Measurements from ENCODE around the gene IL20RA. TPM values are rescaled to one million over a fixed set of nuclear protein-coding genes. Genes with fewer than 3 reads are reported as not detected.
"Not testable (repeated sequence)": the region's sequence is repeated elsewhere in the genome, so short reads cannot be mapped to it uniquely, and the experiment has no call there.

IL20RA gene
- total and polyA plus RNA-seq, 3 experiments from 2014 or later = not detected

GRCh38 chr6:137084090-137084489 lies 39.3 kb upstream of the IL20RA start:
- Mint-ChIP-seq H3K4me3 (no peak overlapping the region), H3K4me1 (no peaks in the 10 kb centered on the region), H3K9me3 (no peaks in the 10 kb centered on the region), H3K27ac (no peak overlapping the region), H3K27me3 (peaks cover 3 to 20% of the 10 kb centered on the region in 2 donors), H3K36me3 (no peaks in the 10 kb centered on the region)
- H3K36me3 ChIP-seq (ENCODE audit: insufficient read depth, low read length) = no peaks in the 10 kb centered on the region
- H3K9me3 ChIP-seq (ENCODE audit: low read length) = no peaks in the 10 kb centered on the region
- POLR2A ChIA-PET = no interaction called here
- no peak overlapping the region for H3K27ac ChIP-seq (ENCODE audit: low read depth, low read length)
- no peaks in the 10 kb centered on the region for H3K27me3 ChIP-seq (ENCODE audit: insufficient read depth, low read length, poor library complexity, severe bottlenecking)
- CTCF ChIA-PET = no interaction called here
- H3K4me3 ChIP-seq (ENCODE audit: low read length) = no peak overlapping the region
- DNase-seq = no peak
- H3K4me1 ChIP-seq (ENCODE audit: insufficient read depth, low read length) = no peaks in the 10 kb centered on the region

- Mint-ChIP-seq H3K4me1 (no peaks in the 10 kb centered on the region), H3K36me3 (no peaks in the 10 kb centered on the region), H3K9me3 (no peaks in the 10 kb centered on the region), H3K27ac (no peak overlapping the region), H3K4me3 (no peak overlapping the region), H3K27me3 (peaks cover 5 to 20% of the 10 kb centered on the region in 2 donors)
- H3K27ac ChIP-seq (ENCODE audit: low read depth, low read length) = no peak overlapping the region
- POLR2A ChIA-PET = no interaction called here
- no peaks in the 10 kb centered on the region for H3K36me3 ChIP-seq (ENCODE audit: insufficient read depth, low read length)
- no peaks in the 10 kb centered on the region for H3K4me1 ChIP-seq (ENCODE audit: insufficient read depth, low read length)
- H3K9me3 ChIP-seq (ENCODE audit: low read length) = no peaks in the 10 kb centered on the region
- CTCF ChIA-PET = no interaction called here
- H3K27me3 ChIP-seq (ENCODE audit: insufficient read depth, low read length, poor library complexity, severe bottlenecking) = no peaks in the 10 kb centered on the region
- no peak overlapping the region for H3K4me3 ChIP-seq (ENCODE audit: low read length)
- no peak for DNase-seq
Observed at GRCh38 chr6:137081997-137082396, 37.2 kb upstream of the IL20RA start.

- Mint-ChIP-seq H3K9me3 (no peaks in the 10 kb centered on the region), H3K27me3 (peaks cover 5 to 23% of the 10 kb centered on the region in 2 donors), H3K4me3 (no peak overlapping the region), H3K27ac (no peak overlapping the region), H3K36me3 (no peaks in the 10 kb centered on the region), H3K4me1 (no peaks in the 10 kb centered on the region)
- Histone ChIP-seq H3K27me3 (ENCODE audit: insufficient read depth, low read length, poor library complexity, severe bottlenecking) (no peaks in the 10 kb centered on the region), H3K4me1 (ENCODE audit: insufficient read depth, low read length) (no peaks in the 10 kb centered on the region), H3K4me3 (ENCODE audit: low read length) (no peak overlapping the region), H3K27ac (ENCODE audit: low read depth, low read length) (no peak overlapping the region), H3K9me3 (ENCODE audit: low read length) (no peaks in the 10 kb centered on the region), H3K36me3 (ENCODE audit: insufficient read depth, low read length) (no peaks in the 10 kb centered on the region)
- POLR2A ChIA-PET = no interaction called here
- DNase-seq = no peak
- CTCF ChIA-PET = no interaction called here
Observed at GRCh38 chr6:137080711-137081110, 35.9 kb upstream of the IL20RA start.

GRCh38 chr6:137076277-137077068 lies 31.7 kb upstream of the IL20RA start:
- H3K4me1 ChIP-seq (ENCODE audit: insufficient read depth, low read length) = no peaks in the 10 kb centered on the region
- DNase-seq = peak; percentile 14 to 65 (median 39)
- H3K27ac Mint-ChIP-seq = no peak overlapping the region
- H3K4me3 Mint-ChIP-seq = no peak overlapping the region
- CTCF ChIA-PET = interaction anchor here (0.7 to 3.2 kb wide), 11 partner anchors 9 to 559 kb away, joined by 3 to 8 read pairs (median 3); no protein-coding TSS in a partner anchor
- H3K36me3 ChIP-seq (ENCODE audit: insufficient read depth, low read length) = no peaks in the 10 kb centered on the region
- no peak overlapping the region for H3K27ac ChIP-seq (ENCODE audit: low read depth, low read length)
- H3K4me1 Mint-ChIP-seq = no peaks in the 10 kb centered on the region
- POLR2A ChIA-PET = no interaction called here
- H3K9me3 Mint-ChIP-seq = peaks cover 0 to 11% (median 2%) of the 10 kb centered on the region in 5 donors
- peaks cover 16 to 53% of the 10 kb centered on the region in 2 donors for H3K27me3 Mint-ChIP-seq
- H3K4me3 ChIP-seq (ENCODE audit: low read length) = no peak overlapping the region
- H3K9me3 ChIP-seq (ENCODE audit: low read length) = no peaks in the 10 kb centered on the region
- peaks cover 0 to 9% (median 0%) of the 10 kb centered on the region in 3 donors for H3K36me3 Mint-ChIP-seq
- H3K27me3 ChIP-seq (ENCODE audit: insufficient read depth, low read length, poor library complexity, severe bottlenecking) = no peaks in the 10 kb centered on the region

DNA sequence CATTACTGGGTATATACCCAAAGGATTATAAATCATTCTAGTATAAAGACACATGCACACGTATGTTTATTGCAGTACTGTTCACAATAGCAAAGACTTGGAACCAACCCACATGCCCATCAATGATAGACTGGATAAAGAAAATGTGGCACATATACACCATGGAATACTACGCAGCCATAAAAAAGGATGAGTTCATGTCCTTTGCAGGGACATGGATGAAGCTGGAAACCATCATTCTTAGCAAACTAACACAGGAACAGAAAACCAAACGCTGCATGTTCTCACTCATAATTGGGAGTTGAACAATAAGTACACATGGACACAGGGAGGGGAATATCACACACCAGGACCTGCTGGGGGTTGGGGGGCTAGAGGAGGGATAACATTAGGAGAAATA lies 31.0 kb upstream of the IL20RA start:
- H3K4me3 Mint-ChIP-seq; H3K36me3 ChIP-seq (ENCODE audit: insufficient read depth, low read length); H3K4me1 Mint-ChIP-seq; H3K9me3 ChIP-seq (ENCODE audit: low read length); H3K27ac Mint-ChIP-seq; H3K4me3 ChIP-seq (ENCODE audit: low read length); H3K27me3 ChIP-seq (ENCODE audit: insufficient read depth, low read length, poor library complexity, severe bottlenecking); DNase-seq; H3K4me1 ChIP-seq (ENCODE audit: insufficient read depth, low read length); H3K27ac ChIP-seq (ENCODE audit: low read depth, low read length); POLR2A ChIA-PET: not testable (repeated sequence)
- Mint-ChIP-seq H3K9me3 (peaks cover 0 to 18% (median 7%) of the 10 kb centered on the region in 5 donors), H3K36me3 (peaks cover 0 to 14% (median 0%) of the 10 kb centered on the region in 3 donors), H3K27me3 (peaks cover 23 to 56% of the 10 kb centered on the region in 2 donors)
- CTCF ChIA-PET = interaction anchor here (0.7 to 3.2 kb wide), 7 partner anchors 10 to 560 kb away, joined by 3 to 8 read pairs (median 4); no protein-coding TSS in a partner anchor

DNA sequence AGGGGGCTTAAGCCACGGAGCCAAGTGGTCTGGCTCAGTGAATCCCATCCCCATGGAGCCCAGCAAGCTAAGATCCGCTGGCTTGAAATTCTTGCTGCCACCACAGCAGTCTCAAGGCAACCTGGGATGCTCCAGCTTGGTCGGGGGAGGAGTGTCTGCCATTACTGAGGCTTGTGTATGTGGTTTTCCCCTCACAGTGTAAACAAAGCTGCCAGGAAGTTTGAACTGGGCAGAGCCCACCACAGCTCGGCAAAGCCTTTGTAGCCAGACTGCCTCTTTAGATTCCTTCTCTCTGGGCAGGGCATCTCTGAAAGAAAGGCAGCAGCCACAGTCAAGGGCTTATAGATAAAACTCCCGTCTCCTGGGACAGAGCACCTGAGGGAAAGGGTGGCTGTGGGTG lies 25.5 kb upstream of the IL20RA start:
- H3K36me3 ChIP-seq (ENCODE audit: insufficient read depth, low read length) = no peaks in the 10 kb centered on the region
- Mint-ChIP-seq H3K27me3 (peaks cover 33 to 64% of the 10 kb centered on the region in 2 donors), H3K4me3 (peak overlapping the region in 4 of 7 donors; percentile 36 to 45 (median 37)), H3K36me3 (peaks cover 0 to 25% (median 0%) of the 10 kb centered on the region in 3 donors), H3K9me3 (peaks cover 0 to 19% (median 11%) of the 10 kb centered on the region in 5 donors), H3K27ac (peak overlapping the region in 1 of 8 donors; percentile 22), H3K4me1 (peaks cover 10 to 14% (median 12%) of the 10 kb centered on the region in 3 donors)
- ChIA-PET CTCF (no interaction called here), POLR2A (no interaction called here)
- H3K9me3 ChIP-seq (ENCODE audit: low read length) = no peaks in the 10 kb centered on the region
- no peak overlapping the region for H3K4me3 ChIP-seq (ENCODE audit: low read length)
- H3K27me3 ChIP-seq (ENCODE audit: insufficient read depth, low read length, poor library complexity, severe bottlenecking) = no peaks in the 10 kb centered on the region
- H3K4me1 ChIP-seq (ENCODE audit: insufficient read depth, low read length) = no peaks in the 10 kb centered on the region
- H3K27ac ChIP-seq (ENCODE audit: low read depth, low read length) = no peak overlapping the region
- no peak for DNase-seq

DNA sequence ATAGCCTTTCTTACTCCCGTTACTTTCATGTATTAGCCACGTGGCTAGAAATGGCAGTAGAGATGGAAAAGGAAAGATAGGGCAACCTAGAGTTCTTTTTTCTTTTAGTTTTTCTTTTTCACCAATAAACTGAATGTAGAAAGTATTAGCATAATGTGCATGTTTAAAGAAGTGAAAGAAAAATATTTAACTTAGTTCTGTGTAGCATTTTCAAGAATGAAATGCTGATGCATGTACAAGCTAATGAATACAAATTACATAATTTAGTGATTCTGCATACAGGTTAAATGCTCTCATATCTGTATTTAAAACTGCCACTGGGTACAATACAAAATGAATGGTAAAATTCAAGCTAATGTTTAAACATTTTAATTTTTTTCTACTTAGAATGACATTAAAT lies 22.6 kb upstream of the IL20RA start:
- Mint-ChIP-seq H3K36me3 (peaks cover 0 to 25% (median 0%) of the 10 kb centered on the region in 3 donors), H3K9me3 (peaks cover 0 to 16% (median 11%) of the 10 kb centered on the region in 5 donors), H3K4me1 (peaks cover 10 to 14% (median 12%) of the 10 kb centered on the region in 3 donors), H3K4me3 (no peak overlapping the region), H3K27me3 (peaks cover 32 to 42% of the 10 kb centered on the region in 2 donors), H3K27ac (no peak overlapping the region)
- Histone ChIP-seq H3K36me3 (ENCODE audit: insufficient read depth, low read length) (no peaks in the 10 kb centered on the region), H3K27ac (ENCODE audit: low read depth, low read length) (no peak overlapping the region), H3K27me3 (ENCODE audit: insufficient read depth, low read length, poor library complexity, severe bottlenecking) (no peaks in the 10 kb centered on the region), H3K4me1 (ENCODE audit: insufficient read depth, low read length) (no peaks in the 10 kb centered on the region), H3K9me3 (ENCODE audit: low read length) (no peaks in the 10 kb centered on the region), H3K4me3 (ENCODE audit: low read length) (no peak overlapping the region)
- DNase-seq = no peak
- POLR2A ChIA-PET = no interaction called here
- CTCF ChIA-PET = no interaction called here

DNA sequence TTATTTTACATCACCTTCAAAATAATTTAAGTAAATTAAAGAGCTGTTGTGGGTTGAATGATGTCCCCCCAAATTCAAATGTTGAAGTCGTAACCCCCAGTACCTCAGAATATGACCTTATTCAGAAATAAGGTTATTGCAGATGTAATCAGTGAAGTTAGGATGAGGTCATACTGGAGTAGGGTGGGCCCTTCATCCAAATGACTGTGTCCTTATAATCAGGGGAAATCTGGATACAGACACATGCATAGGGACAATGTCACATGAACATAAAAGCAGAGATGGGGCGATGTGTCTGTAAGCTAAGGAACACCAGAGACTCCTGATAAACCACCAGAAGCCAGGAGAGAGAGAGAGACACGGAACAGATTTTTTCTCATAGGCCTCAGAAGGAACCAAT lies 13.3 kb upstream of the IL20RA start:
- H3K4me1 Mint-ChIP-seq = no peaks in the 10 kb centered on the region
- peaks cover 0 to 2% (median under 1%) of the 10 kb centered on the region in 3 donors for H3K36me3 Mint-ChIP-seq
- Histone ChIP-seq H3K4me3 (ENCODE audit: low read length) (no peak overlapping the region), H3K27me3 (ENCODE audit: insufficient read depth, low read length, poor library complexity, severe bottlenecking) (no peaks in the 10 kb centered on the region), H3K27ac (ENCODE audit: low read depth, low read length) (no peak overlapping the region), H3K9me3 (ENCODE audit: low read length) (no peaks in the 10 kb centered on the region), H3K4me1 (ENCODE audit: insufficient read depth, low read length) (no peaks in the 10 kb centered on the region), H3K36me3 (ENCODE audit: insufficient read depth, low read length) (no peaks in the 10 kb centered on the region)
- H3K27ac Mint-ChIP-seq = no peak overlapping the region
- no peak overlapping the region for H3K4me3 Mint-ChIP-seq
- POLR2A ChIA-PET = no interaction called here
- CTCF ChIA-PET = no interaction called here
- DNase-seq = no peak
- peaks cover 16 to 21% of the 10 kb centered on the region in 2 donors for H3K27me3 Mint-ChIP-seq
- H3K9me3 Mint-ChIP-seq = no peaks in the 10 kb centered on the region
